K562 (cell line): ENCODE results near the gene TNFAIP8L2. TPM values are rescaled to one million over a fixed set of nuclear protein-coding genes. Genes with fewer than 3 reads are reported as not detected.

Source experiments
- ASH1L ChIP-seq: fragments of 450-650 bp; IDR thresholded peaks from 2 replicates; pipeline ENCODE4 v1.6.1; 2018; ENCODE audit warnings: borderline replicate concordance, mild to moderate bottlenecking, low read depth; ENCODE audit not compliant: partially characterized antibody
- ATF7 ChIP-seq: fragments of 450-650 bp; IDR thresholded peaks from 2 replicates; pipeline ENCODE4 v1.7.1; 2014; ENCODE audit warnings: mild to moderate bottlenecking, moderate library complexity
- CREB3L1 ChIP-seq: fragments of 450-650 bp; IDR thresholded peaks from 2 replicates; pipeline ENCODE4 v1.6.1; 2014; ENCODE audit warnings: low read depth, mild to moderate bottlenecking, moderate library complexity, borderline replicate concordance
- ETS2 ChIP-seq: IDR thresholded peaks from 2 replicates; pipeline ENCODE4 v1.6.1; 2016; ENCODE audit warnings: borderline replicate concordance, missing genetic modification characterization, mild to moderate bottlenecking, moderate library complexity, missing compliant biosample characterization; ENCODE audit not compliant: poor library complexity, severe bottlenecking
- FOXJ2 ChIP-seq: fragments of 200-800 bp; sonication (Bioruptor generic); IDR thresholded peaks from 2 replicates; pipeline ENCODE4 v1.6.1; 2016; ENCODE audit warnings: missing genetic modification characterization, missing compliant biosample characterization
- FOXP1 ChIP-seq: sonication (generic); formaldehyde crosslinking; IDR thresholded peaks from 2 replicates; pipeline ENCODE4 v1.8.0; 2022; ENCODE audit warnings: mild to moderate bottlenecking, missing genetic modification reagents
- HNRNPUL1 ChIP-seq: fragments of 200-400 bp; formaldehyde crosslinking; IDR thresholded peaks from 2 replicates; pipeline ENCODE4 v1.6.1; 2017; ENCODE audit warnings: low read length
- KDM5B ChIP-seq: fragments of 200-600 bp; sonication (generic); IDR thresholded peaks from 2 replicates; pipeline ENCODE4 v1.6.1; 2012; ENCODE audit warnings: low read depth, mild to moderate bottlenecking, moderate library complexity, low read length, control low read depth, inconsistent platforms; ENCODE audit not compliant: insufficient replicate concordance
- KHSRP ChIP-seq: fragments of 450-650 bp; IDR thresholded peaks from 2 replicates; pipeline ENCODE4 v1.6.1; 2017
- MCM5 ChIP-seq: fragments of 450-650 bp; IDR thresholded peaks from 2 replicates; pipeline ENCODE4 v1.6.1; 2016; ENCODE audit warnings: low read depth
- PHF20 ChIP-seq: fragments of 450-650 bp; IDR thresholded peaks from 2 replicates; pipeline ENCODE4 v1.6.1; 2018; ENCODE audit not compliant: partially characterized antibody
- PTTG1 ChIP-seq: fragments of 450-650 bp; IDR thresholded peaks from 2 replicates; pipeline ENCODE4 v1.6.1; 2016; ENCODE audit warnings: low read depth, mild to moderate bottlenecking, missing genetic modification characterization, missing compliant biosample characterization
- RB1 ChIP-seq: fragments of 450-650 bp; IDR thresholded peaks from 2 replicates; pipeline ENCODE4 v1.6.1; 2017; ENCODE audit warnings: low read depth, mild to moderate bottlenecking
- SAFB ChIP-seq: fragments of 200-400 bp; formaldehyde crosslinking; IDR thresholded peaks from 2 replicates; pipeline ENCODE4 v1.6.1; 2017; ENCODE audit warnings: low read depth, low read length, borderline replicate concordance
- XRCC5 ChIP-seq: fragments of 200-400 bp; formaldehyde crosslinking; IDR thresholded peaks from 2 replicates; pipeline ENCODE4 v1.6.1; 2017; ENCODE audit warnings: low read depth, mild to moderate bottlenecking, low read length
- ZNF174 ChIP-seq: fragments of 250-450 bp; sonication (Bioruptor Pico); IDR thresholded peaks from 2 replicates; pipeline ENCODE4 v1.4.0; 2020; ENCODE audit warnings: mild to moderate bottlenecking
- ZNF354B ChIP-seq: fragments of 250-450 bp; sonication (Bioruptor Pico); IDR thresholded peaks from 2 replicates; pipeline ENCODE4 v1.4.0; 2020
- ZNF444 ChIP-seq: fragments of 250-450 bp; sonication (Bioruptor Pico); IDR thresholded peaks from 2 replicates; pipeline ENCODE4 v1.4.0; 2020; ENCODE audit warnings: mild to moderate bottlenecking, moderate library complexity
- polyA plus RNA-seq, 8 experiments: library from polyadenylated mRNA; depleted of rRNA in 4 of 8; stranded (reverse) in 5 of 8; unstranded in 3 of 8; fragments of >200 nt; fragmentation: Nextera tagmentation in 2 of 8; fragmentation: Illumina TruSeq in 1 of 8; extraction: Ambion mirVana in 2 of 8; extraction: Trizol in 1 of 8; gene quantifications; 2 replicates each; pipeline versions ENCODE4 v1.2.1 to v1.2.3, GENCODE V29; 2011 to 2014; ENCODE audit warnings: inconsistent platforms in 1 of 8, missing spikeins in 1 of 8
- total RNA-seq, 7 experiments: library from RNA; depleted of rRNA in 6 of 7; stranded (reverse); fragments of >200 nt in 6 of 7; fragmentation: Illumina TruSeq in 2 of 7; extraction: Trizol in 2 of 7; gene quantifications; 2 replicates each; pipeline versions ENCODE4 v1.2.1 to v1.2.3, GENCODE V29; 2011 to 2021; ENCODE audit warnings: low replicate concordance in 1 of 7
- TF ChIP-seq, protein P1 (sequence below): fragments of 450-650 bp; IDR thresholded peaks from 2 replicates; pipeline ENCODE4 v1.6.1; 2016; ENCODE audit warnings: low read depth

The TNFAIP8L2 gene
- total and polyA plus RNA-seq, 9 of the 15 experiments (the other 6 are each of a cell fraction or from before 2014, with no cell fraction given) = 0.05 to 1.7 (median 0.52) TPM

- TF ChIP-seq, protein P1, sequence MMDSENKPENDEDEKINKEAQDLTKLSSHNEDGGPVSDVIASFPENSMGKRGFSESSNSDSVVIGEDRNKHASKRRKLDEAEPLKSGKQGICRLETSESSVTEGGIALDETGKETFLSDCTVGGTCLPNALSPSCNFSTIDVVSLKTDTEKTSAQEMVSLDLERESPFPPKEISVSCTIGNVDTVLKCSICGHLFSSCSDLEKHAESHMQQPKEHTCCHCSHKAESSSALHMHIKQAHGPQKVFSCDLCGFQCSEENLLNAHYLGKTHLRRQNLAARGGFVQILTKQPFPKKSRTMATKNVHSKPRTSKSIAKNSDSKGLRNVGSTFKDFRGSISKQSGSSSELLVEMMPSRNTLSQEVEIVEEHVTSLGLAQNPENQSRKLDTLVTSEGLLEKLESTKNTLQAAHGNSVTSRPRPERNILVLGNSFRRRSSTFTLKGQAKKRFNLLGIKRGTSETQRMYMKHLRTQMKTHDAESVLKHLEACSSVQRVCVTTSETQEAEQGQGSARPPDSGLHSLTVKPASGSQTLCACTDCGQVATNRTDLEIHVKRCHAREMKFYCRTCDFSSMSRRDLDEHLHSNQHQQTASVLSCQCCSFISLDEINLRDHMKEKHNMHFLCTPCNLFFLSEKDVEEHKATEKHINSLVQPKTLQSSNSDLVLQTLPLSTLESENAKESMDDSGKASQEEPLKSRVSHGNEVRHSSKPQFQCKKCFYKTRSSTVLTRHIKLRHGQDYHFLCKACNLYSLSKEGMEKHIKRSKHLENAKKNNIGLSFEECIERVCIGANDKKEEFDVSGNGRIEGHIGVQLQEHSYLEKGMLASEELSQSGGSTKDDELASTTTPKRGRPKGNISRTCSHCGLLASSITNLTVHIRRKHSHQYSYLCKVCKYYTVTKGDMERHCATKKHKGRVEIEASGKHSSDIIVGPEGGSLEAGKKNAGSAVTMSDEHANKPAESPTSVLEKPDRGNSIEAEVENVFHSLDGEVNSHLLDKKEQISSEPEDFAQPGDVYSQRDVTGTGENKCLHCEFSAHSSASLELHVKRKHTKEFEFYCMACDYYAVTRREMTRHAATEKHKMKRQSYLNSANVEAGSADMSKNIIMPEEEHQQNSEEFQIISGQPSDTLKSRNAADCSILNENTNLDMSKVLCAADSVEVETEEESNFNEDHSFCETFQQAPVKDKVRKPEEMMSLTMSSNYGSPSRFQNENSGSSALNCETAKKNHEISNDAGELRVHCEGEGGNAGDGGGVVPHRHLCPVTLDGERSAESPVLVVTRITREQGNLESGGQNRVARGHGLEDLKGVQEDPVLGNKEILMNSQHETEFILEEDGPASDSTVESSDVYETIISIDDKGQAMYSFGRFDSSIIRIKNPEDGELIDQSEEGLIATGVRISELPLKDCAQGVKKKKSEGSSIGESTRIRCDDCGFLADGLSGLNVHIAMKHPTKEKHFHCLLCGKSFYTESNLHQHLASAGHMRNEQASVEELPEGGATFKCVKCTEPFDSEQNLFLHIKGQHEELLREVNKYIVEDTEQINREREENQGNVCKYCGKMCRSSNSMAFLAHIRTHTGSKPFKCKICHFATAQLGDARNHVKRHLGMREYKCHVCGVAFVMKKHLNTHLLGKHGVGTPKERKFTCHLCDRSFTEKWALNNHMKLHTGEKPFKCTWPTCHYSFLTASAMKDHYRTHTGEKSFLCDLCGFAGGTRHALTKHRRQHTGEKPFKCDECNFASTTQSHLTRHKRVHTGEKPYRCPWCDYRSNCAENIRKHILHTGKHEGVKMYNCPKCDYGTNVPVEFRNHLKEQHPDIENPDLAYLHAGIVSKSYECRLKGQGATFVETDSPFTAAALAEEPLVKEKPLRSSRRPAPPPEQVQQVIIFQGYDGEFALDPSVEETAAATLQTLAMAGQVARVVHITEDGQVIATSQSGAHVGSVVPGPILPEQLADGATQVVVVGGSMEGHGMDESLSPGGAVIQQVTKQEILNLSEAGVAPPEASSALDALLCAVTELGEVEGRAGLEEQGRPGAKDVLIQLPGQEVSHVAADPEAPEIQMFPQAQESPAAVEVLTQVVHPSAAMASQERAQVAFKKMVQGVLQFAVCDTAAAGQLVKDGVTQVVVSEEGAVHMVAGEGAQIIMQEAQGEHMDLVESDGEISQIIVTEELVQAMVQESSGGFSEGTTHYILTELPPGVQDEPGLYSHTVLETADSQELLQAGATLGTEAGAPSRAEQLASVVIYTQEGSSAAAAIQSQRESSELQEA = peak; percentile 100
- TF ChIP-seq ASH1L = peak; percentile 90
- TF ChIP-seq PHF20 = peak; percentile 93
- TF ChIP-seq ZNF354B (CRISPR knock-in tag) = no peak
- no peak for TF ChIP-seq ZNF174 (CRISPR knock-in tag)
- TF ChIP-seq KDM5B = peak; percentile 84
- peak; percentile 84 for TF ChIP-seq ATF7
- TF ChIP-seq ETS2 (tag) = no peak
- no peak for TF ChIP-seq KHSRP
- TF ChIP-seq SAFB = no peak
- TF ChIP-seq HNRNPUL1 = 0 out of 2 replicates have a peak, but pooled peaks have one; percentile 76
- 0 out of 2 replicates have a peak, but pooled peaks have one; percentile 7 for TF ChIP-seq PTTG1
- TF ChIP-seq FOXJ2 = peak; percentile 88
- peak; percentile 96 for TF ChIP-seq CREB3L1
- no peak for TF ChIP-seq ZNF444 (CRISPR knock-in tag)
- TF ChIP-seq MCM5 = no peak
- peak; percentile 98 for TF ChIP-seq XRCC5
- peak; percentile 70 for TF ChIP-seq FOXP1 (CRISPR knock-in tag)
- peak; percentile 71; the same call in 1 of the 2 replicates for TF ChIP-seq RB1
Observed at GRCh38 chr1:151165738-151166504, 9.5 kb downstream of the TNFAIP8L2 start, which contains the start of the genes LYSMD1 and SCNM1 (continued).
